Esophagus muscularis mucosa (tissue), 4 donors: ENCODE measurements around the gene INSC. TPM values are rescaled to one million over a fixed set of nuclear protein-coding genes. Genes with fewer than 3 reads are reported as not detected.

Experiments
- DNase-seq: peaks from one replicate; pipeline ENCODE4 v3.0.0-alpha.2; 2017; ENCODE audit errors: extremely low spot score
- H3K27ac ChIP-seq, 4 donors: fragments of 200-600 bp; sonication (generic); replicated peaks in 1 of 4; 1 replicate in 3 of 4; 2 replicates in 1 of 4; pipeline ENCODE4 v1.5.1; 2016 to 2019; ENCODE audit warnings: mild to moderate bottlenecking in 1 of 4
- H3K27me3 ChIP-seq, 4 donors: fragments of 200-600 bp; sonication (generic); one replicate each; pipeline versions ENCODE4 v1.5.1 to v1.6.0; 2016 to 2019
- H3K36me3 ChIP-seq, 4 donors: fragments of 200-600 bp; sonication (generic); one replicate each; pipeline ENCODE4 v1.5.1; 2016 to 2019
- H3K4me1 ChIP-seq, 4 donors: fragments of 200-600 bp; sonication (generic); one replicate each; pipeline ENCODE4 v1.5.1; 2016 to 2019
- H3K4me3 ChIP-seq, 4 donors: fragments of 200-600 bp; sonication (generic); 1 replicate in 2 of 4; 2 replicates in 2 of 4; pipeline ENCODE4 v1.5.1; 2016 to 2019; ENCODE audit warnings: mild to moderate bottlenecking in 4 of 4, moderate library complexity in 1 of 4
- H3K9me3 ChIP-seq, 4 donors: fragments of 200-600 bp; sonication (generic); 1 replicate in 3 of 4; 2 replicates in 1 of 4; pipeline ENCODE4 v1.5.1; 2016 to 2019
- CTCF ChIP-seq, 3 experiments: fragments of 200-600 bp in 2 of 3; fragments of 450-650 bp in 1 of 3; sonication (generic) in 2 of 3; IDR thresholded peaks; one replicate each; pipeline ENCODE4 v1.5.1; 2017 to 2019; ENCODE audit warnings: antibody characterized with exemption in 3 of 3, mild to moderate bottlenecking in 2 of 3, moderate library complexity in 1 of 3
- EP300 ChIP-seq: sonication (generic); formaldehyde crosslinking; IDR thresholded peaks from one replicate; pipeline ENCODE4 v1.6.1; 2017; ENCODE audit warnings: antibody characterized with exemption
- POLR2A ChIP-seq: fragments of 450-650 bp; IDR thresholded peaks from one replicate; pipeline ENCODE4 v1.6.1; 2017; ENCODE audit warnings: antibody characterized with exemption, moderate library complexity, mild to moderate bottlenecking, low read depth
- POLR2AphosphoS5 ChIP-seq, 2 donors: sonication (generic); formaldehyde crosslinking; IDR thresholded peaks; one replicate each; pipeline ENCODE4 v1.6.1; 2017; ENCODE audit warnings: antibody characterized with exemption in 2 of 2
- WGBS: methylation state at CpG from one replicate; pipeline ENCODE4 v1.1.5; 2018; 5-methylcytosine and 5-hydroxymethylcytosine counted together
- intact Hi-C: fragments of 100-400 bp; cut with DNase I; formaldehyde crosslinking; loops from one replicate; pipeline ENCODE4 v1.15.1; 2023
- total RNA-seq, 4 donors: library from RNA; depleted of rRNA; stranded (reverse); fragments of >200 nt; gene quantifications; one replicate each; pipeline versions ENCODE4 v1.1.0 to v1.2.1, GENCODE V29; 2016

INSC gene
- total RNA-seq, 4 donors from 2014 or later: 1.7 to 3.1 (median 2.6) TPM

GRCh38 chr11:15204711-15205110 is 90.0 kb downstream of the INSC start:
- DNase-seq: no peak

GRCh38 chr11:15206791-15207190 is 92.1 kb downstream of the INSC start:
- intact Hi-C loops: loop anchor here (5.0 kb wide), 1 partner anchor 299 kb away; no protein-coding TSS in a partner anchor
- no peak overlapping the region for H3K4me3 ChIP-seq
- H3K27me3 ChIP-seq: no peaks in the 10 kb centered on the region
- H3K9me3 ChIP-seq: no peaks in the 10 kb centered on the region
- DNase-seq: no peak
- H3K27ac ChIP-seq: no peak overlapping the region
- no peak for TF ChIP-seq POLR2AphosphoS5 (IDR thresholded peaks at IDR 0.05)
- no peak for TF ChIP-seq EP300
- no peak for TF ChIP-seq POLR2A
- TF ChIP-seq CTCF (IDR thresholded peaks at IDR 0.05): no peak
- H3K4me1 ChIP-seq: peaks cover 0 to 5% (median 0%) of the 10 kb centered on the region in 4 donors
- H3K36me3 ChIP-seq: no peaks in the 10 kb centered on the region
- WGBS: 73% methylated on average over 2 of the region's 2 CpGs

More at GRCh38 chr11:15204711-15205110, 90.0 kb downstream of the INSC start:
- Histone ChIP-seq H3K9me3 (no peaks in the 10 kb centered on the region), H3K27me3 (no peaks in the 10 kb centered on the region), H3K27ac (no peak overlapping the region), H3K4me1 (peaks cover 6 to 13% (median 11%) of the 10 kb centered on the region in 4 donors), H3K36me3 (no peaks in the 10 kb centered on the region), H3K4me3 (no peak overlapping the region)
- TF ChIP-seq CTCF (IDR thresholded peaks at IDR 0.05): no peak
- no peak for TF ChIP-seq EP300
- no peak for TF ChIP-seq POLR2AphosphoS5 (IDR thresholded peaks at IDR 0.05)
- TF ChIP-seq POLR2A: no peak
- intact Hi-C loops: loop anchor here (5.0 kb wide), 1 partner anchor 297 kb away; no protein-coding TSS in a partner anchor
- 80% methylated on average over 10 of the region's 10 CpGs for WGBS

GRCh38 chr11:15208378-15209222 is 93.9 kb downstream of the INSC start:
- H3K4me3 ChIP-seq: no peak overlapping the region
- DNase-seq: no peak
- peaks cover 0 to 5% (median 0%) of the 10 kb centered on the region in 4 donors for H3K4me1 ChIP-seq
- intact Hi-C loops: loop anchor here (1.0 to 5.0 kb wide), 2 partner anchors 107 to 301 kb away; no protein-coding TSS in a partner anchor
- TF ChIP-seq EP300: no peak
- TF ChIP-seq POLR2AphosphoS5 (IDR thresholded peaks at IDR 0.05): no peak
- TF ChIP-seq CTCF (IDR thresholded peaks at IDR 0.05): peak; percentile 78 to 93 (median 90)
- TF ChIP-seq POLR2A: no peak
- no peaks in the 10 kb centered on the region for H3K9me3 ChIP-seq
- no peaks in the 10 kb centered on the region for H3K27me3 ChIP-seq
- no peaks in the 10 kb centered on the region for H3K36me3 ChIP-seq
- H3K27ac ChIP-seq: no peak overlapping the region
- WGBS: 16% methylated on average over 8 of the region's 10 CpGs

GRCh38 chr11:15212876-15213275 is 98.2 kb downstream of the INSC start:
- intact Hi-C loops: no loop called here
- no peaks in the 10 kb centered on the region for H3K27me3 ChIP-seq
- no peaks in the 10 kb centered on the region for H3K9me3 ChIP-seq
- no peak for DNase-seq
- H3K4me3 ChIP-seq: no peak overlapping the region
- no peak for TF ChIP-seq POLR2A
- TF ChIP-seq EP300: no peak
- TF ChIP-seq POLR2AphosphoS5 (IDR thresholded peaks at IDR 0.05): no peak
- TF ChIP-seq CTCF (IDR thresholded peaks at IDR 0.05): no peak
- H3K36me3 ChIP-seq: no peaks in the 10 kb centered on the region
- H3K4me1 ChIP-seq: peaks cover 0 to 5% (median 0%) of the 10 kb centered on the region in 4 donors
- H3K27ac ChIP-seq: no peak overlapping the region
- WGBS: 92% methylated on average over 4 of the region's 4 CpGs
